ENCODE measurements around the gene SLC66A3. TPM values are rescaled to one million over a fixed set of nuclear protein-coding genes. Genes with fewer than 3 reads are reported as not detected.

SLC66A3 gene
- total RNA-seq, 1 experiment from 2014 or later: 55.4 TPM

Other genes with a start within 250 kb of the SLC66A3 start
- gene KCNF1, start 243.5 kb upstream of the SLC66A3 start, total RNA-seq (2014; rRNA removed; shearing (Covaris generic)): 0.05 TPM in 1 of 2 replicates, not detected in the other
- 21.9 and 25.0 TPM in 2 replicates for gene ROCK2, start 189.2 kb downstream of the SLC66A3 start, total RNA-seq (2014; rRNA removed; shearing (Covaris generic))